ENCODE data around the gene LRMDA.

GRCh38 chr10:76442113-76442512 is 1010.7 kb downstream of the LRMDA start:
- TF ChIP-seq POLR2A (IDR thresholded peaks at IDR 0.05) (no peak), CTCF (IDR thresholded peaks at IDR 0.05) (no peak)
